ENCODE measurements around the gene LMBRD2. TPM values are rescaled to one million over a fixed set of nuclear protein-coding genes. Genes with fewer than 3 reads are reported as not detected.

LMBRD2 gene
- polyA plus RNA-seq, 2 of the 4 experiments (the other 2 are of a cell fraction), result 2.9 to 6.8 TPM

DNA sequence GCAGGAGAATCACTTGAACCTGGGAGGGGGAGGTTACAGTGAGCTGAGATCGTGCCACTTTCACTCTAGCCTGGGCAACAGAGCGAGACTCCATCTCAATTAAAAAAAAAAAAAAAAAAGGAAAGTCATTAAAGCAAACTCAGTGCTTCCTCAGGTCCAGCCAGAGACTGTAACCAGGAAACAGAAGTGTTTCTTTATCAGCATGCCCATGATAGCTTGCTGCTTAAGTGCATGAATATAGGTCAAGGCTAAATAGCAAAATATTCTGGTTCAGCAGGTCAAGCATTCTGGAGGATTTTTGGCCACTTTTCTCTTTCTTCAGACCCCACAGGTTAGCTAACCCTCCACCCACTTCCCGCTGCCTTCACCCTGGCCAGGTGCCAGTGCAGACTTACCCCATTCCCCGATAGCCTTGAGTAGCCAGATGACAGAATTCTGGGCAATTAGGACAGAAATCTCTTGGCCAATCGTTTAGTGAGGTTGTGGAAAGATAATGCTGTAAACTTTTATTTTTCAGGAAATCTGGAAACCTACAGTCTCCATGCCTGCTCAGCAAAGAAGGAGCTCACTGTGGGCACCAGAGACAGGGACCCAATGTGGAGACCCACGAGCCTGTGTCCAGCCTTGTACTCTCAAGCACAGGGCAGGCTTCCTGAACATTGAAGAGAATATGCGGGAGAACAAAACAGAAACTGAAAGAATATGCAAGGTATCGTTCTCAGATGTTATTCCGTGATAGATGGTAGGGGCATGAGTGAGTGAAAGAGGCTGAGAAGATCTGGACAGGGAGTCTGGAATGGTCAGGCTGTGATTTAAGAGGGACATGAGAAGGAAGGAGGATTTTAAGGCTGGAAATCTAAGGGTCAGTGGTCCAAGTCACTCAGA is 80.8 kb downstream of the LMBRD2 start:
- WGBS (ENCODE audit: missing lambda C conversion rate), result 3% methylated on average over 9 of the region's 9 CpGs
- no peaks in the 10 kb centered on the region for H3K9me3 ChIP-seq
- ATAC-seq (peak; percentile 51 to 56; a peak in 4 of 6 replicates), DNase-seq (ENCODE audit: low read depth in 1 of 2, low spot score in 1 of 2) (no peak), FAIRE-seq (no peak)
- ChIA-PET POLR2A (no interaction called here), CTCF (no interaction called here)
- H3K27ac ChIP-seq, result no peak overlapping the region
- peak overlapping the region; percentile 24; the same call in 1 of the 3 replicates for H3K4me3 ChIP-seq
- H3K4me1 ChIP-seq, result no peaks in the 10 kb centered on the region
- H3K4me2 ChIP-seq, result peak overlapping the region; percentile 67
- TF ChIP-seq NR3C1 (IDR thresholded peaks at IDR 0.05) (no peak), ZSCAN20 (CRISPR knock-in tag; IDR thresholded peaks at IDR 0.05) (no peak), HOXB5 (CRISPR knock-in tag; IDR thresholded peaks at IDR 0.05) (no peak), ZNF302 (CRISPR knock-in tag; IDR thresholded peaks at IDR 0.05) (no peak), RNF2 (IDR thresholded peaks at IDR 0.05; ENCODE audit: borderline replicate concordance, low read depth) (no peak), POLR2AphosphoS2 (conservative IDR thresholded peaks at IDR 0.05; ENCODE audit: low read length) (no peak), ESRRA (IDR thresholded peaks at IDR 0.05; ENCODE audit: borderline replicate concordance, low read length) (no peak)
- TF ChIP-seq, protein P1, sequence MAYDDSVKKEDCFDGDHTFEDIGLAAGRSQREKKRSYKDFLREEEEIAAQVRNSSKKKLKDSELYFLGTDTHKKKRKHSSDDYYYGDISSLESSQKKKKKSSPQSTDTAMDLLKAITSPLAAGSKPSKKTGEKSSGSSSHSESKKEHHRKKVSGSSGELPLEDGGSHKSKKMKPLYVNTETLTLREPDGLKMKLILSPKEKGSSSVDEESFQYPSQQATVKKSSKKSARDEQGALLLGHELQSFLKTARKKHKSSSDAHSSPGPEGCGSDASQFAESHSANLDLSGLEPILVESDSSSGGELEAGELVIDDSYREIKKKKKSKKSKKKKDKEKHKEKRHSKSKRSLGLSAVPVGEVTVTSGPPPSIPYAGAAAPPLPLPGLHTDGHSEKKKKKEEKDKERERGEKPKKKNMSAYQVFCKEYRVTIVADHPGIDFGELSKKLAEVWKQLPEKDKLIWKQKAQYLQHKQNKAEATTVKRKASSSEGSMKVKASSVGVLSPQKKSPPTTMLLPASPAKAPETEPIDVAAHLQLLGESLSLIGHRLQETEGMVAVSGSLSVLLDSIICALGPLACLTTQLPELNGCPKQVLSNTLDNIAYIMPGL (CRISPR knock-in tag; IDR thresholded peaks at IDR 0.05; ENCODE audit: borderline replicate concordance), result no peak

DNA sequence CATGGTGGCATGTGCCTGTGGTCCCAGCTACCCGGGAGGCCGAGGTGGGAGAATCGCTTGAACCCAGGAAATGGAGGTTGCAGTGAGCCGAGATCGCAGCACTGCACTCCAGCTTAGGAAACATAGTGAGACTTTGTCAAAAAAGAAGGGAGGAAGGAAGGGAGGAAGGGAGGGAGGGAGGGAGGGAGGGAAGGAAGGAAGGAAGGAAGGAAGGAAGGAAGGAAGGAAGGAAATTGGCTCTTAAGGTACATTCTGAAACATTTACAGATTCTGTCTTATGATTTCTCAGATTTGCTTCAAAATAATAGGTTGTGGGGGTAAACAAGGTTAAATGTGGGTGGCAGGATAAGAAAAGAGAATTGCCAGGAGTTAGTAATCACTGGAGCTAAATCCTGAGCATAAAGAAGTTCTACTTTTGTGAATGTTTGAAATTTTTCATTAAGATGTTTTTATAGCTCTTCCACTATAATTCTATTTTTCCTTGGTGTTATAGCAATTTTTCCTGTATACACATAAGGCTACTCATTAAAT is 82.9 kb downstream of the LMBRD2 start:
- 74% methylated on average over 5 of the region's 5 CpGs for WGBS (ENCODE audit: missing lambda C conversion rate)
- CTCF ChIA-PET, result interaction anchor here (1.4 to 1.9 kb wide), 2 partner anchors 10 kb away, joined by 5 to 6 read pairs; no protein-coding TSS in a partner anchor
- POLR2A ChIA-PET, result no interaction called here

DNA sequence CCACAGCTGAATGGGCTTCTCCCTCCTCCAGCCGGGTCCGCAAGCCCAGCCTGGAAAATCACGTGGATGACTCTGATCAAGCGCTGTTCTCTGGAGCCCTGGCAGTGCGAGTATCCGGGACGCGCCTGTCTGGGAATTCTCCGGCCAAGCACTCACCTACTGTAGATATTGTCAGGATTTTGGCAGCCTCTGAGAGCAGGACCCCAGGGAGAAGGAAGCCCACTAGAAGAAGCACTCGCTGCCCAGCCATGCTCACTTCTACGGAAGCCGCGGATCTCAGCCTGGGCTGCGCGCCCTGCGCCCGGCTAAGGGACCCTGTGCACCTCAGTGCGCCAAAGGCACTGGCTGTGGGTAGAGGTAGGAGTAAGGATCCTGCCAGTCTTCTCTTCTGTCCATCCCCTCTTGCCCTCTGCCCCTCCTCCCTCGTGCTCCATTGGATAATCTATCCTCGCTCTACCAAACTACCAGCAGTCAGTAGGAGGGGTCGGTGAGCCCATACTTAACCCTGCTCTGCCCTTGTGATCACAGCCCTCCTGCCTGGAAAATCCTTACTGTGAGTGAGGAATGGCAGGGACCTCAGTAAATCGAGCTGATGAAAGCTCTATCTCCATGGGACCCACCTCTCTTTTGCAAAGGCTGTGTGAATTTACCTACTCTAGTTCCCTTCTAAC is 85.0 kb downstream of the LMBRD2 start, which contains the start of gene UGT3A2:
Gene UGT3A2, minus strand, starts transcription at position 343 of the 671 bp plus-strand sequence. Its CDS starts 93 bp downstream, at position 250.
- Histone ChIP-seq H3K9me3 (no peaks in the 10 kb centered on the region), H3K4me2 (no peak within 1 kb of the TSS), H3K27ac (no peak within 1 kb of the TSS), H3K4me3 (no peak within 1 kb of the TSS), H3K4me1 (no peaks in the 10 kb centered on the region)
- WGBS (ENCODE audit: missing lambda C conversion rate), result 49% methylated on average over 19 of the region's 22 CpGs
- CTCF ChIA-PET, result interaction anchor here (1.9 kb wide), 1 partner anchor 12 kb away, joined by 5 read pairs; no protein-coding TSS in a partner anchor
- FAIRE-seq (no peak), ATAC-seq (no peak), DNase-seq (ENCODE audit: low read depth in 1 of 2, low spot score in 1 of 2) (no peak)
- POLR2A ChIA-PET, result no interaction called here
- TF ChIP-seq NR3C1 (IDR thresholded peaks at IDR 0.05) (no peak), RARB (CRISPR knock-in tag; IDR thresholded peaks at IDR 0.05) (no peak), HDAC2 (IDR thresholded peaks at IDR 0.05) (no peak), RAD21 (conservative IDR thresholded peaks at IDR 0.05 in 1 of 2, IDR thresholded peaks at IDR 0.05 in 1 of 2) (no peak), KDM5A (IDR thresholded peaks at IDR 0.05) (no peak), JUN (IDR thresholded peaks at IDR 0.05) (no peak), EP300 (IDR thresholded peaks at IDR 0.05) (no peak), POLR2A (IDR thresholded peaks at IDR 0.05; ENCODE audit: low read length) (no peak), GATA3 (IDR thresholded peaks at IDR 0.05; ENCODE audit: borderline replicate concordance) (no peak), JUNB (IDR thresholded peaks at IDR 0.05) (no peak), EHMT2 (IDR thresholded peaks at IDR 0.05; ENCODE audit: low read depth) (no peak)
- TF ChIP-seq, protein P2, sequence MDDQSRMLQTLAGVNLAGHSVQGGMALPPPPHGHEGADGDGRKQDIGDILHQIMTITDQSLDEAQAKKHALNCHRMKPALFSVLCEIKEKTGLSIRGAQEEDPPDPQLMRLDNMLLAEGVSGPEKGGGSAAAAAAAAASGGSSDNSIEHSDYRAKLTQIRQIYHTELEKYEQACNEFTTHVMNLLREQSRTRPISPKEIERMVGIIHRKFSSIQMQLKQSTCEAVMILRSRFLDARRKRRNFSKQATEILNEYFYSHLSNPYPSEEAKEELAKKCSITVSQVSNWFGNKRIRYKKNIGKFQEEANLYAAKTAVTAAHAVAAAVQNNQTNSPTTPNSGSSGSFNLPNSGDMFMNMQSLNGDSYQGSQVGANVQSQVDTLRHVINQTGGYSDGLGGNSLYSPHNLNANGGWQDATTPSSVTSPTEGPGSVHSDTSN (IDR thresholded peaks at IDR 0.05), result no peak
- TF ChIP-seq, protein P1 (CRISPR knock-in tag; IDR thresholded peaks at IDR 0.05; ENCODE audit: borderline replicate concordance), result no peak

More for the DNA sequence above, 82.9 kb downstream of the LMBRD2 start:
- no peak overlapping the region for H3K4me3 ChIP-seq
- ATAC-seq (no peak), DNase-seq (ENCODE audit: low read depth in 1 of 2, low spot score in 1 of 2) (no peak), FAIRE-seq (no peak)
- H3K4me1 ChIP-seq, result no peaks in the 10 kb centered on the region
- TF ChIP-seq SREBF2 (IDR thresholded peaks at IDR 0.05), result no peak
- TF ChIP-seq NR3C1 (IDR thresholded peaks at IDR 0.05), result no peak
- no peak for TF ChIP-seq CBX2 (IDR thresholded peaks at IDR 0.05; ENCODE audit: borderline replicate concordance, low read depth)
- no peak for TF ChIP-seq GATA3 (IDR thresholded peaks at IDR 0.05; ENCODE audit: borderline replicate concordance)
- TF ChIP-seq JUN (IDR thresholded peaks at IDR 0.05), result no peak
- TF ChIP-seq NPAS2 (CRISPR knock-in tag; IDR thresholded peaks at IDR 0.05; ENCODE audit: borderline replicate concordance), result no peak
- TF ChIP-seq ESRRA (IDR thresholded peaks at IDR 0.05; ENCODE audit: borderline replicate concordance, low read length), result no peak
- TF ChIP-seq FOSL2 (IDR thresholded peaks at IDR 0.05), result no peak
- no peak for TF ChIP-seq FOSL2 (CRISPR knock-in tag; IDR thresholded peaks at IDR 0.05)
- no peak for TF ChIP-seq HDAC2 (IDR thresholded peaks at IDR 0.05)
- no peak for TF ChIP-seq NFE2L2 (conservative IDR thresholded peaks at IDR 0.05; ENCODE audit: low read length)
- TF ChIP-seq, protein P1 (CRISPR knock-in tag; IDR thresholded peaks at IDR 0.05; ENCODE audit: borderline replicate concordance), result no peak
- TF ChIP-seq FOSB (CRISPR knock-in tag; IDR thresholded peaks at IDR 0.05), result no peak
- no peaks in the 10 kb centered on the region for H3K9me3 ChIP-seq
- H3K4me2 ChIP-seq, result no peak overlapping the region
- H3K27ac ChIP-seq, result no peak overlapping the region
